HG02973 (cell line): ENCODE results near the gene CD46.
"Not testable (repeated sequence)": the region's sequence is repeated elsewhere in the genome, so short reads cannot be mapped to it uniquely, and the experiment has no call there.

ENCODE experiments used
- ATAC-seq: cut with Tn5 transposase; IDR thresholded peaks from one replicate; pipeline ENCODE4 v1.9.1; 2021; ENCODE audit warnings: moderate library complexity; ENCODE audit not compliant: unreplicated experiment

Gene CD46

GRCh38 chr1:207751790-207752455 lies at the start of gene CD46:
Gene CD46, plus strand, starts transcription at chr1:207752054. Its CDS starts 159 bp downstream, at chr1:207752213.
- ATAC-seq: peak; percentile 91

DNA sequence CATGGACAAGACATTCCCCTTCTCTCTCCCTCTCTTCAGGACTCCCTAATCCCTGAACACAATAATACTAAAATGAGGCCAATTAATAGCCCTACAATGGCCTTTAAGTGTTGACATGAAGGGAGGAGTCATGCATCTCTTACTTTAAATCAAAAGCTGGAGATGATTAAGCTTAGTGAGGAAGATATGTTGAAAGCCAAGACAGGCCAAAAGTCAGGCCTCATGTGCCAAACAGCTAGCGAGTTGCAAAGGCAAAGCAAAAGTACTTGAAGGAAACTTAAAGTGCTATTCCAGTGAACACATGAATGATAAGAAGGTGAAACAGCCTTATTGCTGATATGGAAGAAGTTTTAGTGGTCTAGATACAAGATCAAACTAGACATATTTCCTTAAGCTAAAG lies 49.5 kb upstream of the CD46 start:
- no peak for ATAC-seq

DNA sequence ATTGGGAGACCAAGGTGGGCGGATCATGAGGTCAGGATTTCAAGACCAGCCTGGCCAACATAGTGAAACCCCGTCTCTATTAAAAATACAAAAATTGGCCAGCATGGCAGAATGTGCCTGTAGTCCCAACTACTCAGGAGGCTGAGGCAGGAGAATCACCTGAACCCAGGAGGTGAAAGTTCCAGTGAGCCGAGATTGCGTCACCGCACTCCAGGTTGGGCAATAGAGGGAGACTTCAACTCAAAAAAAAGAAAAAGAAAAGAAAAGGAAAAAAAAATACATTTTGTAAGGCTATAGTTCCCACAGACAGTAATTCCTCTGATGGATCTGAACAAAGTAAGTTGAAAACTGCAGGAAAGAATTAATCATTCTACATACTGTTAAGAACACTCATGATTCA lies 48.1 kb upstream of the CD46 start:
- ATAC-seq: no peak

DNA sequence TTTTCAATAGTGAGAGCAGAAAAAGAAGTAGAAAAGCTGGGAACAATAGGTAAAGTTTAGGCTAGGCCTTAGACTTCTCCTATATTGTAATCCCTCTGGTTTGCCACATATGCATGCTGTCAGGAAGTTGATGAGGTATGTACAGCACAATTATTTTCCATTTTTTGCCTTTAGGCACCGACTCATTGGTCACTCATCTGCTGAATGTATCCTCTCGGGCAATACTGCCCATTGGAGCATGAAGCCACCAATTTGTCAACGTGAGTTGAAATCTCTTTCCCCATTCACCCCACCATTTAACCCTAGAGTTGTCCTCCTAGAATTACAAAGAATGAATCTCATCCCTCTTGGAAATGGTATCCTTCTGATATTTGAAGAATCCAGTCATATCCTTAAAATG lies 43.9 kb upstream of the CD46 start:
- ATAC-seq: not testable (repeated sequence)

- no peak for ATAC-seq
These were observed 40.6 kb upstream of the CD46 start for GRCh38 chr1:207711285-207711684.

GRCh38 chr1:207712701-207713100 lies 39.2 kb upstream of the CD46 start:
- not testable (repeated sequence) for ATAC-seq

DNA sequence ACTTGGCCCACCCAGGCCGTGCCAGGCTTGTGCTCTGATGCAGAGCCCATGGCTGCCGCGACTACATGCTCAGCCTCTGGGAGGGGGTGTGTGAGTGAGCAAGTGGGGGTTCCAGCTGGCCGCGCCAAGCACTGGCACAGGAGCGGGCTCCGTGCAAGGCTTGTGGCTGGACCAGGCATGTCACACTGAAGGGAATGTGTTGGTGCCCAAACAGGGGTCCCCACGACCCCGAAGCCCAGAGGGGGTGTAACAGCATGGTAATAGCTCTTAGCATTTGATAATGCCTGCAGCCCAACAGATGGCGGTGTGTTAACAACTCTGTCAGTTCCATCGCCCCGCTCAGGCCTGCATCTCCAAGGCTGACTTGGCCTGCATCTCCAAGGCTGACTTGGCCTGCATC lies 38.3 kb upstream of the CD46 start:
- no peak for ATAC-seq

GRCh38 chr1:207719234-207719633 lies 32.6 kb upstream of the CD46 start:
- no peak for ATAC-seq

GRCh38 chr1:207728200-207728858 lies 23.5 kb upstream of the CD46 start:
- not testable (repeated sequence) for ATAC-seq

DNA sequence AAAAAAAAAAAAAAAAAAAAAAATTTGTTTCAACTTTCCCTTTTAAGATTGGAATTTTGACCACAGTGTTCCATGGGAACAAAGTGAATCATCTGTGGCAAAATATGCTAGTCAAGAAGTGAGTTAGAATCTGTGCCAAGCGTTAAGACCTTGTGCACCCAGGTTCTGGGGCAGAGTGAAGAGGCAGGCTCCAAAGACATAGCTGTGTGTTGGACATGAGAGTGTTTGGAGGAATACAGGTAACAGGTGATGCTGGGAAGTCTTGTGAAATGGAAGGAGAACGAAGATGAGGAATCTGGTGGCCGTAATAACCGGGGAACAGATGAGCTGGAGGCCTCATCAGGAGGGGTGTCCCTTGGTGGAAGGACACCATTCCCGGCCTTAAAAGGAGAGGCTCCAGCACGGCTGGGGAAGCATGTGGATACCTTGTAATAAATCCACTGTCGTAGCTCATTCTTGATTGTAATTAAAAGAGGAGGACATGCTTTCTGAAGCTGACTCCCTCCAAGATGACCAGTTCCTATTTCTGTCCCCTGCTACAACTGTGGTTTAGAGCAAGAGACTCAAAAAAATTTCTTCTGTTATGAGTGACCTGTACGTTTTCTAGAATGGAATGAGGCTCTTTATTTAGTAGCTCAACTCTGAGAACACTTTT lies 14.2 kb upstream of the CD46 start:
- not testable (repeated sequence) for ATAC-seq

DNA sequence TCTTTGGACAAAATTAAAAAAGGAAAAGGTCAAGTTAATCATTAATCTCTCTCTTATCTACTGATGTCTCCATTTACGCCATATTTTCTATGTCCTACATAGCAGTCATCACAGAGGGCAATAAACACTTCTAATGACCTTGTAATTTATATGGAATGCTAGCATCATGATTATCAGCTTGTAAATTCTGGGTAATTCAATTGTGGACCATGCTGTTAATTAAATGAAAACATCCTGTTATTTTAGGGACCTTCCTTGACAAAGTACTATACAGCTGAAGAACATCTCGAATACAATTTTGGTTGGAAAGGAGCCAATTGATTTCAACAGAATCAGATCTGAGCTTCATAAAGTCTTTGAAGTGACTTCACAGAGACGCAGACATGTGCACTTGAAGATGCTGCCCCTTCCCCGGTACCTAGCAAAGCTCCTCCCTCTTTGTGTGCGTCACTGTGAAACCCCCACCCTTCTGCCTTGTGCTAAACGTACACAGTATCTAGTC lies 13.6 kb upstream of the CD46 start:
- ATAC-seq: not testable (repeated sequence)

DNA sequence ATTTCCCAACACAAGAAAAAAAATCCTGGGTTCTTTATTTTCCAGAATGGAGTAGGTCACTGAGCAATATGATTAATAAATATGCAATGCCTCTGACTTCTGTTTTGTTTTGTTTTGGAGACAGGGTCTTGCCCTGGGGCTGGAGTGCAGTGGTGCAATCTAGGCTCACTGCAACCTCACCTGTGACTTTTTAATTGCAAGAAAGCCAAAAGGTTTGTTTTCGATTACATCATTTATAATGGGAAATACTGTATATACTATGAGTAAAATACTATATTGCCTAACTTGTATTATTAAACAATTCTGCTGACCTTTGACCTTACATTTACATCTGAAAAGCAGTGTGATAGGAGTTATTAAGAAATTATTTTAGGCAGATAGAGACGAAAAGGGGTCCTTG lies 11.6 kb upstream of the CD46 start:
- ATAC-seq: no peak

DNA sequence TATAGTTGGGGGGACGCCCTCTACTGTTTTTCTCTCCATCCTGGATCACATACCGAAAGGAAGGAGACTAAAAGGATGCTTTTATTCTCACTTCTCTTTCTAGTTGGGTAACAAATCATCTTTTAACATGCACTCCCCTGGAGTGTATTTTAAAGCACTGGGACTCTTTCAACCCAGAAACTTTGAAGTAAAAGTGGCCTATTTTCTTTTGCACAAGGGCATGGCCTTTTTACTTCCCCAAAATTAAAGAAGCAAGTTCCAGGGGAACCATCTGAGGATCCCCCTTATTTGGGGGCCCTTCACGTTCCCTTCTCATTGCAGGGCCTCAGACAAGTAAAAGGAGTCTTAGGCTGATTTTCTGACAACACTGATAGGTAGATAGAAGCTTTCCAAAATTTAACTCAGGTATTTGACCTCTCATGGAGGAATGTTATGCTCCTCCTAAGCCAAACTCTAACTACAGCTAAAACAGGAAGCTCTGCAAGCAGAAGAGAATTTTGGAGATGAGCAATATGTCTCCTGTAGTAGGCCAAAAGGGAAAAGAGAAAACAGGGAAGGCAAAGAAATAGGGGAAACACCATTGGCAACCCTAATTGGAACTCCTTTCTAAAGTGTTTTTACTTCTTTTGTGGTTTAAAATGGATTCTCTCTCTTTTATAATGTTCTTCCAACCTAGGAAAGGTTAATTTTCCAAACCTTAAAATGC lies 8.9 kb upstream of the CD46 start:
- no peak for ATAC-seq

- ATAC-seq: no peak
These were observed 7.8 kb upstream of the CD46 start for GRCh38 chr1:207744000-207744534.

- ATAC-seq: no peak
These were observed 6.6 kb upstream of the CD46 start for GRCh38 chr1:207745285-207745684.

GRCh38 chr1:207745839-207746767 lies 5.8 kb upstream of the CD46 start:
- ATAC-seq: no peak

- no peak for ATAC-seq
These were observed 4.0 kb upstream of the CD46 start for GRCh38 chr1:207747627-207748492.

GRCh38 chr1:207748737-207749528 lies 2.9 kb upstream of the CD46 start:
- no peak for ATAC-seq
